ENCODE measurements around the gene QSOX1.
A peak's percentile ranks its signal among the peaks of the same experiment; 100 is the strongest.

Gene QSOX1

DNA sequence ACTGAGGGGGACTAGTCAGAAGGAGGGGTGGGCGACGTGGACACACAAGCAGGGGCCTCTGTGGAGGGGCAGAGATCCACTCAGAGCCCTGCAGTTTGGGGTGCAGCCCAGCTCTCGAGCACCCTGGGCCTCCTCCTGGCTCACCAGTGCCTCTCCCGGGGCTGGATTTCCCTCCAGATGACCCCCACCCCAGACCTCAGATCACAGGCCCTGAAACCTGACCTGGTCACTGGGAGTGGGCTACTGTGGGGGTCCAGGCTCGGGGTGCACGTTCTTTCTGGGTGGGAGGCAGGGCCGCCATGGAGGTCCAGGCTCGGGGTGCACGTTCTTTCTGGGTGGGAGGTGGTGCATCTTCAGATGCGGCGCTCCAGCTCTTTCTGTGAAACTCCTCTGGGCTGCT, 65.1 kb downstream of the QSOX1 start:
- no peak for DNase-seq

DNA sequence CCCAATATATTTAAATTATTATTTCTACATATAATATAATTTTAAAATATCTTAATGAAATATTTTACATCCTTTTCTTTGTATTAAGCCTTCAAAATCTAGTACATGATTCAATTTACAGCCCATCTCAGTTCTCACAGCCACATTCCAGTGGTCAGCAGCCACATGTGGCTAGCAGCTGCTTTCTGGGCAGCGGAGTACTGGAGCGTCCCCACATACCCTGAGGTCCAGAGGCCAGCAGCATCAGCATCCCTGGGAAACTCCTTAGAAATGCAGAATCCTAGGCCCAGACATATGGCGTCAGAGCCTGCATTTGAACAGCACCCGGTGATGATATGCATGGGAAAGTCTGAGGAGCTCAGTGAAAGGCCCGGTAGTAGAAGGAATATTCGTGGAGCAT, 66.8 kb downstream of the QSOX1 start:
- DNase-seq: no peak

DNA sequence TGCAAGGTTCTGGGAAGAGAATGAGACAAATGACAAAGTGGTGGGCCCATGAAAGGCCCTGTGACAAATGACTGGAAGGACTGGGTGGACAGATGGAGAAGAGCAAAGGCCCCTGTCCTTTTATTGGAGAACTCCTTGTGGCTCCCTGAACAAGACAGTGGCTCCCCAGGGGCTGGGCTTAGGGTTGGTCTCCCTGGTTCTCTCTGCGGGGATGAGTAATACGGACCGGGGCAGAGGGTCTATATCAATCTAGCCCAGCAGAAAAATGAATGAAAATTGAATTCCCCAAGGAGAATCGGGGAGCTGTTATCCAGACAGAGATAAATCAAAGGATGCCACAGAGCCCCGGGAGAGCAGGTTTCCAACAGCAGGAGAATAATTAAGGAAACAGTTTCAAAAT, 70.2 kb downstream of the QSOX1 start:
- DNase-seq: no peak

DNA sequence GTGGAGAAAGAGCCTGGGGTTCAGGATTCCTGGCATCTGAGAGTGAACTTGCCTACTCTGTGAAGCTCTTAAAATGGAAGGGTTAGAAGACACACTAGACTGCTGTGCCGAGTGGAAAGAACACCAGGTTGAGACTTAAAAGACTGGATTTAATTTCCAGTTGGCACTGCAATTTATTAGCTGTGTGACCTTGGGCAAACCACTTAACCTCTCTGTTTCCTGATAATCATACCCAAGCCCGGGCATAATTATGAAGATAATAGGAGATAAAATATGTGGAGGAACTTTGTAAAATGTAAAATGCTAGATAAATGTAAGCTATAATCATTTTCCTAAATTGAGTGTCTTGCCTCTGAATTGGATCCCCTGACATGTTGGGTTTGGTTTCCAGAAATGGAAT, 70.7 kb downstream of the QSOX1 start:
- no peak for DNase-seq

DNA sequence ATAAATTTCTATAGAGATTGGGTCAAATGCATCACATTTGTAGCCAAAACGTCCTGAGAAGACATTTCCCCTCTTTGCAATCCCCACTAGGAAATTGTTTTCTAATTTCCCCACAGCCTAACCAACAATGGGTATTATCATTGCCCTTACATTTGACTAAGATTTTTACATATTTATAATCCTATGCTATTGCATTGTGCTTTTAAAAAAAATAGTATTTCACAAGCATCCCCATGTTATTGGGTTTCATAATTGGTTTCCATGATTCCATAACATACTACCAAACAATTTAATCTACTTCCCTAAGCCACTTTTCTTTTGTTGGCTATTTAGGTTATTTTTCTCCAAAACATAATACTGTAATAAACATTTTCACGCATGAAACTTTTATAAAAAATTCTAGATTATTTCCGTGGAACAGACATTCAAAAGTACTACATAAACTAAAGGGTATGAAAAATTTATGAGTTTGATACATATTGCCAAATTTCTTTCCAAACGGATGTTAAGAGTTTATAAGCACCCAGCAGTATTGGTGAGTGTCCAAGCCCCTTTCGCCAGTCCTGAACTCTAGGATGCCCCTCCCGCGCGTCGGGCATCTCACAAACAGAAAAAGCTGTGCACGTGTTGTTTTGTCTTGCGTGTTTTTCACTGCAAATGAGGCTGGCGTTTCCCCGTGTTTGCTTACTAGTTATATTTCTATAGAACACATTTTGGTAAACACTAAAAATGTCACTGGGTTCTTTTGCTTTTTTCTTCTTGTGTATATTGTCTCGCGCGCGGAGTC, 73.4 kb downstream of the QSOX1 start:
- no peak for DNase-seq

DNA sequence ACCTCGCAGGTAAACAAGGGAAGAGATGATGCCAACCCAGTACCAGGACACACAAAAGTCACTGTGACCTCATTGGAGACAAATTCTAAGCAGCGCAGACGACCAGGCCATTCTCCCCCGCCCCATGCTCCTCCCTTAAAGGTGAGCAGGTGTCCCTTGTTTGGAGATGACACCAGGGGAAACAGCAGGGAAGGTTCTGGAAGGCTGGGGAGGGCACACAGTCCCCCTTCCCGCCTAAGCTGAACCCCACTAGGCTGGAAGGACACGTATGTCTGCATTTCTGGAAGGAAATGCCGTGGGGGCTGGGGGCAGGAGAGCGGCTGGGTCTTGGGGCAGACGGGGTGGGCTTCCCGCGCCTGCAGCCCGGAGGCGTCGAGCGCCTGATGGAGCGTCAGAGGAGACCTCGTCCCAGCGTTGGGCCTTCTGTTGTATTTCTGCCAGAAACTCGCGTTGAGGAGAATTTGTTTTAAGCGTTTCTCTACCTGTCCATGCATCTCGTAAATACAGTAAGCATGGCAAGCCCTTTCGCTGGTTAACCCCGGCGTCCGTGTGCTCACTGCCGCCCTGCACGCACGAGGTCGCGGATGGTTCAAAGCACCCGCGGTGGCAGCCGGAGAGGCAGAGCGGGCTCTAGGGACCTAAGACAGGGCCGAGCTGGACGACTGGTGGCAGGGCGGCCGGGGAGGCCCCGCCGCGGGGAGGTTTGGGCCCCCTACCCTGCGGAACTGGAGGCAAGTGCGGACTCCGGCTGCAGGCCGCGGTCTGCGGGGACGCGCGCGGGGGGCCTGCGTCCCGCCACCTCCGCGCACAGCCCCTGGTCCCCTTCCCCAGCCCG, 74.2 kb downstream of the QSOX1 start:
- peak; percentile 52 for DNase-seq

DNA sequence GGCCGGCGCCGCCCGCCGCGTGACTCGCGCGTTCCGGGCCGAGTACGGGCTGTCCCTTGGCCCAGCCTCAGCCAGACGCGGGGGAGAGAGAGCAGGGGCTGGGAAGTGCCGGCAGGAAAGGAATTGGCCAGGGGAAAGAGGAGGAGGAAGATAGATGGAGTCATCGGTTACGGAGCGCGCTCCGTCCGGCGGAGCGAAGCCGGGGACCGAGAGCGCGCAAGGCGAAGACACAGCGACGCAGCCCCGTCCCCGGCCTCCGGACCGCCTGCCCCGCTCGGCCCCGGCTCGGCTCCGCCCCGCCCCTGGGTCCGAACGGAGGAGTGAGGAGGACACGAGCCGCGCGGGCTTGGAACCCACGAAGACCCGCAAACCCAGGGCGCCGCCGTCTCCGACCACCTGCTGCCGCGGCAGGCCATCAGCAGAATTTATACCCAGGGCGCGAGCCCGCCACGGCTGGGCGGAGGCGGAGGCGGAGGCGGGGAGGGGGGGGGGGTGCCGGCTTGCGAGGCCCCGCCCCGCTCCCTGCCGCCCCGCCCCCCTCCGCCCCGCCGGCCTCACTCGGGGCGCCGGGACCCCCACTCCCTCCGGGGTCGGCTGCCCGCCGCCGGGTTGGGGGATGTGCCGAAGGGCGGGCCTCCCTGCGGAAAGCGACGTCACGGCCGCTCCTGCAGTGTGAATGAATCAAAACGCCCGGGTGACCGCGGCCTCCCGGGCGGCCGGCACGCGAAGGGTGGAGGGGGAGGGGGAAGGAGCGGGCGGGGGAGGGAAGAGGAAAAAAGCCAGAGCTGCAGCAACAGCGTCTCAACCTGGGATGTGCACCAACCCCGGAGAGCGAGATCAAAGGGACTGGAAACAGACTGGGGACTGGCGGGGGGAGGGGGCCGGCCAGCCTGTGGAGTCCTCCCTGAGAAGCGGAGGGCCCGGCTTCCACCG, 75.1 kb downstream of the QSOX1 start, which contains the start of gene LHX4:
TSS of gene LHX4 (plus strand) at position 782 of the 933 bp plus-strand sequence. CDS start 266 bp downstream, outside the sequence.
- DNase-seq: peak; percentile 55

DNA sequence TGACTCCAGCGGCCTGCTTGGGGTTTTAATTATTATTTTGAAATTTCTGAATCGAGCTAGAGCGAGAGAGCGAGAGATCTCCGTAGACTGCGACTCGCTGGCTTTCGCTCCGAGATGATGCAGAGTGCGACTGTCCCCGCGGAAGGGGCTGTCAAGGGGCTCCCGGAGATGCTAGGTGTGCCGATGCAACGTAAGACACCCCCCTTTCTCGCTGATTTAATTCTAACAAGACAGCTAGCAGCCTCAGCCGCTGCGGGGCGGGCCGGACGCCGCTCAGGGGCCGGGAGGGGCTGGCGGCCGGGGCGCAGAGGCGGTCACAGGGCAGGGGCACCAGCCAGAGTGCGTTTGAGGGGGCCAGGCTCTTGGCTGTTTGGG, 75.7 kb downstream of the QSOX1 start:
- no peak for DNase-seq

DNA sequence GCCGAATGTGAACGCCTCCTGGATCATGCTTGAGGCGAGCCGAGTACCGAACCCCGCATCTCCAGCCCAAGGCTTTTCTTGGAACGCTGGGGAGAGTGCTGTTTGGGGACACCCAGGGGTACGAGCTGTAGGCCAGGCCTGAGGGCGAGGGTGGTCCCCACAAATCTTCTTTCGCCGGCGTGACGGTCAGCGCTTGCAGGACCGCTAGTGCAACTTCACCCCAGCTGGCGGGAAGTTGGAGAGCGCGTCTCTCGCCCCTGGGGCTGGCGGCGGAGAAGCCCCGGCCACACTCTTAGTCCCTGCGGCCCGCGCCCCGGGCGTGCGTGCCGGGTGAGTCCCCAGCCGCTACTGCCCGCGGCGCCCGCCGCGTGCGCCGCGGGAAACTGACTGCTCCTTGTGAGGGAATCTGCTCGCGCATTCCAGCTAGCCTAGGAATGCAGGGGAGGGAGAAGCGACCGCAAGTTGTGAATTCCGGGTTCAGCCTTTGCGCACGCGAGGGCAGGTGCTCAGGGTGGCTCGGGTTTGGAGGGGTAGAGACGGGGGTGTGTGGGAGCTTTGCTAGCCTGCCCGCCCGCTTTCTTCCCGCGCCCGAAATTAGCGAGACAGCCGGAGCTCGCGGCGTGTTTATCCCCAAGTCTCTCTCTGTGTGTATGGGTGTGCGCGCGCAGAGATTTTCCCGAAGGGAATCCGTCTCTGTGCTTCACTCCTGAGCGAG, 76.3 kb downstream of the QSOX1 start:
- DNase-seq: peak; percentile 40

DNA sequence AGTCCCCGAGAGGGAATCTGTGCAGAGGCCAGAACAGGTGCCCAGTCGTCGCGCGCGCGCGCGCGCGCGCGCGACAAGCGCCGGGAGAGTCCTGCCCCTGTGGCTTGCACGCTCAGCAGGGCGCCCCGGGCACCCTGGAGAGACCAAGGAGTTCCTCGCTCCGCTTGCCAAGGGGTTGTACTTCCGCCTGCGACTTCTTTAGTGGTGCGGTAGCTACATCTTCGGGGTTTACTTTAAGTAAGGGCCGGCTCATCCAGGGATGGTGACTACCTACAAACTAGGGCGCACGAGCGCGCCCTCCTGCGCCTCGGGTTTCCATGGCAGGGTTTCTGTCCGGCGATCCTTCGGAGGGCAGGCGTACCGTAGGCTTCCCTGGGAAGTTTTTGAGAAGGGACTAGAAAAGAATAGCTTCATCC, 76.8 kb downstream of the QSOX1 start:
- DNase-seq: peak; percentile 68

DNA sequence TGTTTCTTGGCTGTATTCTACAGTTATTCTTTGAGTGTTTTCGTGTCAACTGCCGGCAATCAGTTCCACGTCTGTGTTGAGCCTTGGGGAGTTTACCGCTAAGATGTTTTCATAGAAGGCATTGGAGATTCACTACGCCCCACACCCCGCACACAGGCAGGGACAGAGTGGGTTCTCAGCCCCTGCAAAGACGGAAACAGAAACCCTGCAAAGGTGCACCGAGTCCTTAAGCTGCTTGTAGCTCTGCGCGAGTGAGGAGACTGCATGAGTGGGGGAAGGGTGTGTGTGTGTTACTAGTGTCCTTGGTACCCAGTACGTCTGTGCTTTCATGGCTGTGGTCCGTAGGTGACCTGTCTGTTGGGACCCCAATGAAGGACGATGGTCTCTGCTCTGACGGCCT, 77.3 kb downstream of the QSOX1 start:
- peak; percentile 24 for DNase-seq

DNA sequence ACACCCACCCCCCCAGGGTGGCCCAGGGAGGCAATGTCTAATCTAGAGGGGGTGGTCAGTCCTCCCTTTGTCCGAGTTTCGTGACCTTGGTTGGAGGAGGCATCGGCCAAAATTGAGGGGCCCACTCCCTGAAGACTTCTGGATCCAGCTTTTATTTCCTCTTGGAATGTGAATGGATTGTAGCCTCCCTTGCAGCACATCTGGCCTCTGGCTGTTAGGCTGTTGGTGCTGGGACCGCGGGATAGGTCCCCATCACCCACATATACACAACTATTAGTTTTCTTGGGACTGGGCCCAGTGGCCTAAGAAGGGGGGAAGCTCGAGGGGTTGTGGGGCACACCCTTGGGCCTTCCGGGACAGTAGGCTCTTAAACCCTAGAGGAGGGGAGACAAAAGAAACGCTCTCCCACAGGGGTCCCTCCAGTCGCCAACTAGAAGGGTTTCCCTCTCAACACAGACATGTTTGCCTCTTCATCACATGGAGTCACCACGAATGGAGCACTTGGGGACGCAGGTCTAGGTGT, 77.9 kb downstream of the QSOX1 start:
- DNase-seq: no peak

DNA sequence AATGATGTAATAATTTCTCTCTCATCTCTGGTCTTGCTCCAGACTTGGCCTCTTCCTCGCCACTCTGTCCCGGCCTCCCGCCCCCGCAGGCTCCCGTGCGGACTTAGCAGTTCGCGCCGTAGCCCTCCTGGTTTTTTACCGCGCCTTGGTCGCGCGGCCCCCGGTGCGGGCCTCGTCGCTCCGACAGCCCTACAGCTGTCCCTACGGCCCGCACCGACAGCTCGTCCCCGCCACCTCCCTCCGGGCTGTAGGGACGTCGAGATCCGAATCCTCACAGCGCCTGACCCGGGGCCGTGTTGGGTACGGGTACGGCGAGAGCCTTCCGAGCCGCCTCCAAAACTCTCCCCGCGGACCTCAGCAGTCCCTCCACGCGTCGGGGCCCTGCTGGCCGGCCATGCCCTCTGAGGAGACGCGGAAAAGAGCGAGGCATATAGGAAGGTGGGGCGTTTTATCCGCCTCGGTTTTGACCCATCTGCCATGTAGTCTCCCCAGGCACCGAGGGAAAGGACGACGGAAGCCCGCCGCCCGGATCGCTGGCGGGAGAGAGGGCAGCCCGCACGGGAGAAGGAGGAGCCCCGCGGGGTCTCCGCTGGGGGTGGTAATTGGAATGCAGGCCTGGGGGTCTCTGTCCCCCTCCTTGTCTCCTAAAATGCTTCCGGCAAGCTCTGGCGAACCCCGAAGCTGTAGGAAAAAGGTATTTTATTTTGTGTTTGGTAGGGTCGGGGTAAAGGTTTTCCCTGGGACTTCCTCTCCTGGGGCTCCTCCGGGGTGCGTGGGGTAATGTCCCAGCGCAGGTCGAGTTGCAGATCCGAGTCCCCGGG, 78.7 kb downstream of the QSOX1 start:
- DNase-seq: no peak

DNA sequence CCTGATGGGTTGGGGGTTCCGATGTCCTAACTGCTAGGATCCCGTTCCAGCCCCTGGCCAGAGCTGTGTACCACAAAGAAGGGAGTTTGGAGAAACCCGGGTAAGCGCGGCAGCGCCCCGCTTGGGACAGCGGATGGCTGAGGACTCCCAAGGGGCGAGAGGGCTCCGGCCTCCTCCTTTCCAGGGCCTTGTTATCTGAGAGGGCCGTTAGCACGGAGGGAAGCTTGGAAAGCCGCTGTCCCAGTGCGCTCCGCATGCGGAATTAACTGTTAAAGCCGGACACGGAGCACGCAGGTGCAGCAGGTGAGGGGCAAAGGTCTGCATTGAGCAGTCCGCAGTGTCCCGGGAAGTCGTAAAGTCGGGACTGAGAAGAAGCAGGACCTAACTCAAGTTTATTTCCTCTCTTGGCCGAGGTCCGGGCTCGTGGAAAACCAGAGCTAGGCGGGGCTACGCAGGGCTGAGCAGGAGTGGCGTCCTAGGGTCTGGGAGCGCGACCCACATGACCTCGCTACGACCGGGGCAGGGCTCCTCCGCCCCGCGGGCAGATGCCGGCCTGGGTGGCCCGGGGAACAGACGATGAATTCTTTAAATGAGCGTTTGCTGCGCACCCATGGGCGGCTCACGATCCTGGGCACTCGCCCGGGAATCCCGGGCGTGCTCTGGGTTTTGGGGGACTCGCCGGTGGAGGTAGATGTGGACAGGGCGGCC, 79.9 kb downstream of the QSOX1 start:
- DNase-seq: no peak

DNA sequence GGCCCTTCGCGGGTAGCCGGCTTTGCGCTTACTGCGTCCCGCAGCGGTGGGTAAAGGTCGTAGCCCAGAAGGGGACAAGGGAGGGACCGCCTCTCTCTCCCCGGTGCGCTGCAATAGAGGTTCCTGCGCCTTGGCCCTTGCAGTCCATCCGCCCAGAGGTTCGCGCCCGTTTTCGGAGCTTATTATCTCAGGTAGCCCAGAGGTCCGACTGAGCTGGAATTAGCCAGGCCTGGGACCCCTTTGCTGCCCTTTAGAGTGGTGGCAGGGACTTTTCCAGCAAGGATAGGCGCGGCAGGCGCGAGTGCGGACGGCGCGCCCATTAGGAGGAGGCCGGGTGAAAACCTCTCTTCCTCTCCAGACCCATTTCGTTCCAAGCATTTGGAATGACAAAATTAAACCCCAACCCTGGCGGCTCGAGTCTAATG, 80.4 kb downstream of the QSOX1 start:
- DNase-seq: peak; percentile 25

DNA sequence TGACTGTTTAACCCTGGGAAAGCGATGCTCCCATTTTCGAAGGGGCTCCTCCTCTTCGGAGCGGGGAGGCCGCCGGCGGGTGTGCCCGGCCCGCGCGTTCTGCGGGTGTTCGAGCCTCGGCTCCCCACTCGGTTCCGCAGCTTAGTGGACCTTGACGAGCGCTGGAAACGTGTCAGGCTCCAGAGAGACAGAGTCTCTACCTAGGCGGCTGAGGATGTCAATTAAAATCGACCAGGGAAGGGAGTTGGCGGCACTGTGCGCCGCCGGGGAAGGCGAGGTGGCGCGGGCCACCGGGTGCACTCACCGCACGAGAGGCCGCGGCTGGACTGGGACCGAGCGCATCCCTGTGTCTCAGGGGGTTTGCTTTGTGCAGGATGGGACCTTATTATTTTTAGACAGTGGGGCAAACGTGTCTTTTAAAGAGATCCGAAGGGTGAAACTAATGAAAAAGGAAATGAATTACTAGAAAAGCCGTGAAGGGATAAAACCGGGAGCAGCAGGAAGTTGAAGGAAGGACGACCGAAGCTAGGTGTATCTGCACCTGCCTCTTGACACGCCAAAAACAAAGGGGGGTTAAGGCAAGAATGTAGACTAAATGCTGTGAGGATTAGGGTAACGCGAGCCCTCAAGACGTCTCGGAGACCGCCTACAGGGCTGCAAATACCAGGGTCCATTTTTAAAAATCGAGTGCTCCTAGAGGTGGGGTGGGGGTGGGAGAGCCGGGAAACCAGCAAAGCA, 81.0 kb downstream of the QSOX1 start:
- no peak for DNase-seq

DNA sequence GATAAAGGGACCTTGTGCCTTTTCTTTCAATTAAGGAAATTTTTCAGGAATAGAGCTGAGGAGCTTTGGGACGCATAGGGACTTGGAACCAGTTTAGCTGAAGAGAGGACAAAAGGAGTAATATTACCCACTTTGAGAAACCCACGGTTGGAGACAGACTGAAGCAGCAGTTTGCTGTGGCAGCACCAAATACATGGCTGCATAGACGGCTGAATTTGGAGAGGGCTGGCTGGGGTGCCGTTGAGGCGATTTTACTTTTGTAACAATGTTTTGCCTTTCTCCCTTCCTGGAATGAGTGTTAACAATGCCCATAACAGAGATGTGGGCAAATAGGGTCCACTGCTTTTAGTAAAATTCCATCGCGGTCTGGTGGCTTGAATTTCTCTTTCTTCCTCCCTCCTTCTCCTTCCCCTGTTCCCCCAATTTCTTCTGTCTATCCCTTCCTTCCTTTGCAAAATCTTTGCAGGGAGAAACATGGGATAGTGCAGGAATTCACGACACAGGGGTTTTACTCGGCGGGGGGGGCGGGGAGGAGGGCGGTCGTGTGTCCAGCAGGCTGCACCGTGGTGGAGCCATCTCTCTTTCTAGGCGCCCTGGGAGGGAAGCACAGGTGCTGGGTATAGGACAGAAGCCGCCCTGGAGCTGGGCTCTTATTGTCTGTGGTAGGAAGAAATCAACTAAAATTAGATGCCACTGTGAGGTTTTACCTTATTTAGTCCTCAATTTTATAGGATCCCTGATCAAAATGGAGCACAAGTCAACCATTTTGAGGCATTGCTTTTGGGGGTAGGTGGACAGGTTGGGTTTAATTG, 82.2 kb downstream of the QSOX1 start:
- DNase-seq: no peak

DNA sequence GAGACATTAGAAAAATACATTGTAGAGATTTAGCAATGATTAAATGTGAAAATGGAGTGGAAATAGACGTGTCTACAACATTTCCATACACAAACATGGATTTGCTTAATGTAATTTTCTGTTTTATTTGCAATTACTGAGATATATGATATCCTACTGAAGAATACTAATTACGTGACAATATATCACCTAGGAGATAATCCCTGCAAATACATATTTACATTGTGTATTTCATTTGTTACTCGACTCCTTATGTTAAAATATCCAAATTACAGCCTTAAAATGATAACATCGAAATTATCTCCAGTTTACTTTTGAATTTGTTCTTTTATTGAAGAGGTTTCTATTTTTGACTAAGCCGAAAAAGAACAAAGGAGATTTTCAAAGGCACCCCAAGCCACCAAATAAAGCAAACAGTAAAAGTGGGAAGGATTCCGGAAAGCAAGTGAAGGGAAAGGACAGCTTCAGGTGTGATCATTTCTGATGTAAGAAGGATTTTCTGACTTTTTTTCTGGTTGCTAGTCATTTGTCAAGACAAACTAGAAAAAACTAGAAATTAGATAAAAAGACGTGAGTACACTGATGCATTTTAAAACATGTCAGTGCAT, 83.3 kb downstream of the QSOX1 start:
- no peak for DNase-seq
